MM.1S (cell line): Measurements from ENCODE around the gene MLPH.

Source experiments
- DNase-seq: peaks from one replicate; pipeline ENCODE4 v3.0.0-alpha.2; 2015
- H2AFZ ChIP-seq: fragments of 300-600 bp; sonication (generic); 2 replicates; pipeline ENCODE4 v1.6.0; 2016; ENCODE audit warnings: antibody characterized with exemption, low read length
- H3F3A ChIP-seq: fragments of 300-600 bp; sonication (generic); 2 replicates; pipeline ENCODE4 v1.6.1; 2016; ENCODE audit warnings: mild to moderate bottlenecking, antibody characterized with exemption, low read length, moderate library complexity, mixed read lengths; ENCODE audit not compliant: insufficient read depth
- H3K27ac ChIP-seq: fragments of 300-600 bp; sonication (generic); 2 replicates; pipeline ENCODE4 v1.5.1; 2016; ENCODE audit warnings: mild to moderate bottlenecking, low read length
- H3K27me3 ChIP-seq: fragments of 300-600 bp; sonication (generic); replicated peaks from 2 replicates; pipeline ENCODE4 v1.6.0; 2016; ENCODE audit warnings: low read length; ENCODE audit not compliant: insufficient read depth
- H3K36me3 ChIP-seq: fragments of 300-600 bp; sonication (generic); replicated peaks from 2 replicates; pipeline ENCODE4 v1.6.1; 2016; ENCODE audit warnings: mild to moderate bottlenecking, low read length, mixed read lengths; ENCODE audit not compliant: insufficient read depth
- H3K4me1 ChIP-seq: fragments of 300-600 bp; sonication (generic); 2 replicates; pipeline ENCODE4 v1.6.1; 2016; ENCODE audit warnings: low read length, mixed read lengths
- H3K4me2 ChIP-seq: fragments of 300-600 bp; sonication (generic); 2 replicates; pipeline ENCODE4 v1.6.0; 2016; ENCODE audit warnings: low read depth, low read length
- H3K4me3 ChIP-seq: fragments of 300-600 bp; sonication (generic); 2 replicates; pipeline ENCODE4 v1.5.1; 2016; ENCODE audit warnings: low read length, mixed read lengths
- H3K79me2 ChIP-seq: fragments of 300-600 bp; sonication (generic); 2 replicates; pipeline ENCODE4 v1.6.1; 2016; ENCODE audit warnings: mixed run types, low read length, mixed read lengths
- H3K9ac ChIP-seq: fragments of 300-600 bp; sonication (generic); 2 replicates; pipeline ENCODE4 v1.6.1; 2016; ENCODE audit warnings: low read length, mixed read lengths
- H3K9me2 ChIP-seq: fragments of 300-600 bp; sonication (generic); replicated peaks from 2 replicates; pipeline ENCODE4 v1.6.1; 2016; ENCODE audit warnings: mild to moderate bottlenecking, low read length, mixed read lengths; ENCODE audit not compliant: insufficient read depth
- H3K9me3 ChIP-seq: fragments of 300-600 bp; sonication (generic); replicated peaks from 2 replicates; pipeline ENCODE4 v1.6.1; 2016; ENCODE audit warnings: mild to moderate bottlenecking, low read length, mixed read lengths; ENCODE audit not compliant: insufficient read depth
- H4K20me1 ChIP-seq: fragments of 300-600 bp; sonication (generic); 2 replicates; pipeline ENCODE4 v1.6.1; 2016; ENCODE audit warnings: mild to moderate bottlenecking, low read length, moderate library complexity, mixed read lengths; ENCODE audit not compliant: insufficient read depth
- EZH2 ChIP-seq: fragments of 300-600 bp; sonication (generic); optimal IDR thresholded peaks from 2 replicates; pipeline ENCODE3; 2017; ENCODE audit warnings: low read depth, mild to moderate bottlenecking, antibody characterized with exemption, low read length, mixed read lengths
- EZH2phosphoT487 ChIP-seq: fragments of 300-600 bp; sonication (generic); IDR thresholded peaks from 2 replicates; pipeline ENCODE4 v1.6.1; 2018; ENCODE audit warnings: antibody characterized with exemption, low read length
- TF ChIP-seq, protein P1 (sequence below): fragments of 300-600 bp; sonication (generic); IDR thresholded peaks from 2 replicates; pipeline ENCODE4 v1.5.1; 2016; ENCODE audit warnings: antibody characterized with exemption, low read length, mixed read lengths

MLPH gene

DNA sequence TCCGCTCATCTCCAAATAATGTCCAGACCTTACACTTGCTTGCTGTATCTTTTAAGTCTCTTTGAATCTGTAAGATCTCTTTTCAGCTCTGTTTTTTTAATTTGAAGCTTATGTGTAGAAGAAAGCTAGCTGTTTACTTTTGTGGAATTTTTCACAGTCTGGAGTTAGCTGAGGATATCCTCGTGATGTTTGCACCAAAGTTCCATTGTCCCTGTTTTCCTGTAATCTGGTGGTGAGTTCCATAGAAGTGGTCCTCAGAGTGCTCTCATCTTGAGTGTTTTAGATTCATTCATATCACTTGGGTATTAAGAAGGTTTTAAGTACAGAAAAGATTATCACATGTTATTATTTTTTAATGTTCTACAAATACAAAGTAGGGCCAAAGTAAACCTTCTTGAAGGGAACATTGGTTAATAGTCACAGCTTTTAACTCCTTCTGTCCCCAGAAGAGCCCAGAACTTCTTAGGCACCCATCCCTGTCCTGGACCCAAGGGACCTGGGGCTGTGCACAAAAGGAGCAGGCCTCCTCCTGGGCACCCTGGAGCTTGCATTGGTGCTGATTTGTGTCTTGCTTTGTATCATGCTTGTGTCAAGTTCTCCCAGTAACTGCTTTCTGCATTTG is 15.0 kb downstream of the MLPH start:
- TF ChIP-seq, protein P1, sequence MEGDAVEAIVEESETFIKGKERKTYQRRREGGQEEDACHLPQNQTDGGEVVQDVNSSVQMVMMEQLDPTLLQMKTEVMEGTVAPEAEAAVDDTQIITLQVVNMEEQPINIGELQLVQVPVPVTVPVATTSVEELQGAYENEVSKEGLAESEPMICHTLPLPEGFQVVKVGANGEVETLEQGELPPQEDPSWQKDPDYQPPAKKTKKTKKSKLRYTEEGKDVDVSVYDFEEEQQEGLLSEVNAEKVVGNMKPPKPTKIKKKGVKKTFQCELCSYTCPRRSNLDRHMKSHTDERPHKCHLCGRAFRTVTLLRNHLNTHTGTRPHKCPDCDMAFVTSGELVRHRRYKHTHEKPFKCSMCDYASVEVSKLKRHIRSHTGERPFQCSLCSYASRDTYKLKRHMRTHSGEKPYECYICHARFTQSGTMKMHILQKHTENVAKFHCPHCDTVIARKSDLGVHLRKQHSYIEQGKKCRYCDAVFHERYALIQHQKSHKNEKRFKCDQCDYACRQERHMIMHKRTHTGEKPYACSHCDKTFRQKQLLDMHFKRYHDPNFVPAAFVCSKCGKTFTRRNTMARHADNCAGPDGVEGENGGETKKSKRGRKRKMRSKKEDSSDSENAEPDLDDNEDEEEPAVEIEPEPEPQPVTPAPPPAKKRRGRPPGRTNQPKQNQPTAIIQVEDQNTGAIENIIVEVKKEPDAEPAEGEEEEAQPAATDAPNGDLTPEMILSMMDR: no peak
- TF ChIP-seq EZH2 (no peak), EZH2phosphoT487 (no peak)
- no peaks in the 10 kb centered on the region for H3K9me2 ChIP-seq
- no peak overlapping the region for H3K4me2 ChIP-seq
- no peaks in the 10 kb centered on the region for H3K79me2 ChIP-seq
- H4K20me1 ChIP-seq: no peaks in the 10 kb centered on the region
- no peak overlapping the region for H3K4me3 ChIP-seq
- no peaks in the 10 kb centered on the region for H3K36me3 ChIP-seq
- H3K9me3 ChIP-seq: no peaks in the 10 kb centered on the region
- H3K4me1 ChIP-seq: no peaks in the 10 kb centered on the region
- H2AFZ ChIP-seq: no peak overlapping the region
- H3F3A ChIP-seq: no peaks in the 10 kb centered on the region
- no peak overlapping the region for H3K27ac ChIP-seq
- no peak for DNase-seq
- no peak overlapping the region for H3K9ac ChIP-seq
- no peaks in the 10 kb centered on the region for H3K27me3 ChIP-seq

DNA sequence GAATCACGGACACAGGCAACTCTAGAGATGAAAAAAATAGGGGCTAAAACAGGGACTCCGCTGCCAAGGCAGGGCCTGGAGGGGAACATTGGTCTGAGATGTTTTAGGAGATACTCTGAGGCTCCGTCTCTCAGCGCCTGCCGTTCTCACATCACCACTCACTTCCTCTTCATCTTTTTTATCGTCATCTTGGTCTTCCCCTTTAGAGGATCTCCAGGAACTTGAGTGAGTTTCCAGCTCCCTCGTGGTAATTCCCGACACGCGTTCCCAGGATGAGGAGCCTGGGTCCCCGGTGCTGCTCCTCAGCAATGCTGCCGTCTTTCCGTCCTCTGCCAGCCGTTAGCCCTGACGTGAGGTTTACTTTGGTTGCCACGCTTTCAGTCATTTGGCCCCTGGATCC is 16.1 kb downstream of the MLPH start:
- Histone ChIP-seq H3K9me2 (no peaks in the 10 kb centered on the region), H3K36me3 (no peaks in the 10 kb centered on the region), H3K9me3 (no peaks in the 10 kb centered on the region), H2AFZ (no peak overlapping the region), H3F3A (no peaks in the 10 kb centered on the region), H3K79me2 (no peaks in the 10 kb centered on the region), H3K9ac (no peak overlapping the region), H3K4me3 (no peak overlapping the region), H4K20me1 (no peaks in the 10 kb centered on the region), H3K27ac (no peak overlapping the region), H3K4me1 (no peaks in the 10 kb centered on the region), H3K27me3 (no peaks in the 10 kb centered on the region), H3K4me2 (no peak overlapping the region)
- no peak for DNase-seq
- TF ChIP-seq EZH2phosphoT487 (no peak), EZH2 (no peak)
- TF ChIP-seq, protein P1: no peak

DNA sequence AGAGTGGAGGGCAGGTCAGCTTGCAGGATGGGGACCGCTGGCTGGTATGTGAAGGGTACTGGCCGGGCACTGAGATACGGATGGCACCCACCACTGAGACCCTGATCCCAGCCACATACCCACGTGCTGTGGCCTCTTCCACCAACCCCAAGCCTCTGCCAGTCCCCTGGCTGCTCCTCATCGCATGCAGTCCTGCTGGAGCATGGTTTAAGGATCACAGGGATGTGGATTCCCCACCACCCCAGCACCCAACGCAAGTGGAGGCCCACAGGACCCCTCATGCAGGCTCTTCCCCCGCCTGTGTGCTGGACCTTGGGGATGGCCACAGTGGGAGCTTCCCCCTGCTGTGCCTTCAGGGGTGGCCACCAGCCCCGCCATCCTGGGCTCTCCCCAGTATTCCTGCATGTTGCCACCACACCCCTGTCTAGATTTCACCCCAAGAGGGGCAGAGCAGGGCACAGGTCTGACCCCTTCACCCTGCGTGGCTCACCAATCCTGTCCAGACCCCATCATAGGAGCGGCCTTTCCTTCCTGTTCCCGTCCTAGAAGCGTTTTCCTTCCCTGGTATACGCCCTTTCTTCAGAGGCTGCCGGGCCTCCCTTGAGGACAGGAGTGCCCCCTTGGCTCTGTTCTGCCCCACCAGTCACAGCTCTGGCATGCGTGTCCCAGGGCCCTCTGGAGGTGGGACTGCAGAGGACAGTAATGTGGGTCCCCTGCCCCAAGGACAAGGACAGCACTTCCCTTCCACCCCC is 18.3 kb downstream of the MLPH start:
- Histone ChIP-seq H3K79me2 (no peaks in the 10 kb centered on the region), H3K27me3 (no peaks in the 10 kb centered on the region)

More for the DNA sequence above, 18.3 kb downstream of the MLPH start:
- H4K20me1 ChIP-seq: no peaks in the 10 kb centered on the region
- H3K4me3 ChIP-seq: no peak overlapping the region
- peaks cover 12% of the 10 kb centered on the region for H3K4me1 ChIP-seq
- no peak overlapping the region for H3K4me2 ChIP-seq
- H3K9ac ChIP-seq: no peak overlapping the region
- H3K27ac ChIP-seq: no peak overlapping the region
- H3K9me3 ChIP-seq: no peaks in the 10 kb centered on the region
- H3K9me2 ChIP-seq: no peaks in the 10 kb centered on the region
- no peak overlapping the region for H2AFZ ChIP-seq
- DNase-seq: no peak
- no peak for TF ChIP-seq EZH2phosphoT487
- no peak for TF ChIP-seq EZH2
- TF ChIP-seq, protein P1: no peak
- H3K36me3 ChIP-seq: no peaks in the 10 kb centered on the region
- H3F3A ChIP-seq: no peaks in the 10 kb centered on the region
